Measurements from ENCODE around the gene LPGAT1. TPM values are rescaled to one million over a fixed set of nuclear protein-coding genes. Genes with fewer than 3 reads are reported as not detected.

Gene LPGAT1
- polyA plus RNA-seq, 2 of the 4 experiments (the other 2 are of a cell fraction), result 32.3 to 48.0 TPM

GRCh38 chr1:211756471-211757020, 74.0 kb downstream of the LPGAT1 start:
- 90% methylated on average over 7 of the region's 7 CpGs for WGBS (ENCODE audit: missing lambda C conversion rate)
- H3K4me1 ChIP-seq, result peaks cover 18% of the 10 kb centered on the region
- TF ChIP-seq, protein P1, sequence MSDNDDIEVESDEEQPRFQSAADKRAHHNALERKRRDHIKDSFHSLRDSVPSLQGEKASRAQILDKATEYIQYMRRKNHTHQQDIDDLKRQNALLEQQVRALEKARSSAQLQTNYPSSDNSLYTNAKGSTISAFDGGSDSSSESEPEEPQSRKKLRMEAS (IDR thresholded peaks at IDR 0.05), result no peak
- peak; percentile 59 for TF ChIP-seq MAFK (IDR thresholded peaks at IDR 0.05; ENCODE audit: partially characterized antibody)
- H3K27ac ChIP-seq, result no peak overlapping the region
- ChIA-PET CTCF (interaction anchor here (0.8 to 3.4 kb wide), 2 partner anchors 23 to 58 kb away, joined by 4 to 13 read pairs; no protein-coding TSS in a partner anchor), POLR2A (no interaction called here)
- H3K9me3 ChIP-seq, result peaks cover 6% of the 10 kb centered on the region; the same call in 1 of the 3 replicates
- ATAC-seq, result no peak
- no peak for FAIRE-seq
- DNase-seq (ENCODE audit: low read depth in 1 of 2, low spot score in 1 of 2), result no peak
- no peak overlapping the region for H3K4me2 ChIP-seq
- no peak overlapping the region for H3K4me3 ChIP-seq

DNA sequence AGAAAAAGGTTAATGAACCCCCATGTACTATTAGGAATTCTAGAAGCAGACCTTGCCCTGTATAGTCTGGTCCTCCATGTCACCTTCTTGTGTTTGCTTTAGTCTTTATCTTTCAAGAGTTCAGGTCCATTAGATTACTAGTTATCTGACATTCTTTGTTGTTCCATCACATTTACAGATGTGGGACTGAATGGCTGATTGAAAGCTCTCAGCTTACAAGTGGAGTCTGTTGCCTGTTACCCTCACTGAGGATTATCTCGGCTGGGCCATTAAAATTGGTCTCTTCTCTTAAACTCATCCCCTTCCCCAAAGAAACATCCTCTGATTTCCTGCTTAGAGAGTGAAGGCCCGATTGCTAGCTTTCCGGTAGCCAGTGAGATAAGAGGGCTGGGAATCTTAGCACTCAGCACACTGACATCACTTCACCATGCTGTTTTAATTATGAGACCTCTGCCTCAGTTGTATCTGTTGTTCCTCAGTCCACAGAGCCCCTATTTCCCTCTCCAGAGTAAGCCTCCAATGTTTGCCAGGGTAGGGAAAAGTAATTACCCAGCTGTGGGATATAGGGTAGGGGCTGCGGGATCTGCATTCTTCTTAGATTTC, 76.8 kb downstream of the LPGAT1 start:
- 90% methylated on average over 4 of the region's 4 CpGs for WGBS (ENCODE audit: missing lambda C conversion rate)
- ATAC-seq (no peak), DNase-seq (ENCODE audit: low read depth in 1 of 2, low spot score in 1 of 2) (no peak), FAIRE-seq (no peak)
- ChIA-PET POLR2A (no interaction called here), CTCF (interaction anchor here (3.4 kb wide), 1 partner anchor 55 kb away, joined by 13 read pairs; no protein-coding TSS in a partner anchor)
- no peak overlapping the region for H3K27ac ChIP-seq
- H3K4me2 ChIP-seq, result peak overlapping the region; percentile 5; the same call in 1 of the 3 replicates
- peaks cover 18% of the 10 kb centered on the region for H3K4me1 ChIP-seq
- no peak overlapping the region for H3K4me3 ChIP-seq
- H3K9me3 ChIP-seq, result peaks cover 6% of the 10 kb centered on the region; the same call in 1 of the 3 replicates
- TF ChIP-seq FOSL2 (IDR thresholded peaks at IDR 0.05) (no peak), FOSL2 (CRISPR knock-in tag; IDR thresholded peaks at IDR 0.05) (no peak)

- ChIA-PET POLR2A (no interaction called here), CTCF (interaction anchor here (1.4 to 1.5 kb wide), 2 partner anchors 16 to 72 kb away, joined by 3 to 6 read pairs; no protein-coding TSS in a partner anchor)
- 23% methylated on average over 2 of the region's 2 CpGs for WGBS (ENCODE audit: missing lambda C conversion rate)
- Histone ChIP-seq H3K9me3 (no peaks in the 10 kb centered on the region), H3K4me2 (peak overlapping the region; percentile 5; the same call in 1 of the 3 replicates), H3K4me3 (no peak overlapping the region), H3K4me1 (peaks cover 18% of the 10 kb centered on the region), H3K27ac (no peak overlapping the region)
- DNase-seq (ENCODE audit: low read depth in 1 of 2, low spot score in 1 of 2), result no peak
- ATAC-seq, result no peak
- TF ChIP-seq RCOR1 (IDR thresholded peaks at IDR 0.05; ENCODE audit: low read depth, low read length) (no peak), MAFK (IDR thresholded peaks at IDR 0.05; ENCODE audit: partially characterized antibody) (no peak), HOXA7 (CRISPR knock-in tag; IDR thresholded peaks at IDR 0.05) (no peak), HES2 (IDR thresholded peaks at IDR 0.05) (no peak), PBX3 (IDR thresholded peaks at IDR 0.05) (no peak), TP53 (CRISPR knock-in tag; IDR thresholded peaks at IDR 0.05) (no peak), CBX2 (IDR thresholded peaks at IDR 0.05; ENCODE audit: borderline replicate concordance, low read depth) (no peak), BHLHE40 (IDR thresholded peaks at IDR 0.05; ENCODE audit: low read depth, low read length) (no peak), CEBPB (IDR thresholded peaks at IDR 0.05) (no peak), RARB (CRISPR knock-in tag; IDR thresholded peaks at IDR 0.05) (no peak)
- TF ChIP-seq, protein P2, sequence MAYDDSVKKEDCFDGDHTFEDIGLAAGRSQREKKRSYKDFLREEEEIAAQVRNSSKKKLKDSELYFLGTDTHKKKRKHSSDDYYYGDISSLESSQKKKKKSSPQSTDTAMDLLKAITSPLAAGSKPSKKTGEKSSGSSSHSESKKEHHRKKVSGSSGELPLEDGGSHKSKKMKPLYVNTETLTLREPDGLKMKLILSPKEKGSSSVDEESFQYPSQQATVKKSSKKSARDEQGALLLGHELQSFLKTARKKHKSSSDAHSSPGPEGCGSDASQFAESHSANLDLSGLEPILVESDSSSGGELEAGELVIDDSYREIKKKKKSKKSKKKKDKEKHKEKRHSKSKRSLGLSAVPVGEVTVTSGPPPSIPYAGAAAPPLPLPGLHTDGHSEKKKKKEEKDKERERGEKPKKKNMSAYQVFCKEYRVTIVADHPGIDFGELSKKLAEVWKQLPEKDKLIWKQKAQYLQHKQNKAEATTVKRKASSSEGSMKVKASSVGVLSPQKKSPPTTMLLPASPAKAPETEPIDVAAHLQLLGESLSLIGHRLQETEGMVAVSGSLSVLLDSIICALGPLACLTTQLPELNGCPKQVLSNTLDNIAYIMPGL (CRISPR knock-in tag; IDR thresholded peaks at IDR 0.05; ENCODE audit: borderline replicate concordance), result no peak
- TF ChIP-seq, protein P3, sequence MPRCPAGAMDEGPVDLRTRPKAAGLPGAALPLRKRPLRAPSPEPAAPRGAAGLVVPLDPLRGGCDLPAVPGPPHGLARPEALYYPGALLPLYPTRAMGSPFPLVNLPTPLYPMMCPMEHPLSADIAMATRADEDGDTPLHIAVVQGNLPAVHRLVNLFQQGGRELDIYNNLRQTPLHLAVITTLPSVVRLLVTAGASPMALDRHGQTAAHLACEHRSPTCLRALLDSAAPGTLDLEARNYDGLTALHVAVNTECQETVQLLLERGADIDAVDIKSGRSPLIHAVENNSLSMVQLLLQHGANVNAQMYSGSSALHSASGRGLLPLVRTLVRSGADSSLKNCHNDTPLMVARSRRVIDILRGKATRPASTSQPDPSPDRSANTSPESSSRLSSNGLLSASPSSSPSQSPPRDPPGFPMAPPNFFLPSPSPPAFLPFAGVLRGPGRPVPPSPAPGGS (IDR thresholded peaks at IDR 0.05), result no peak
- FAIRE-seq, result no peak
These were observed 77.5 kb downstream of the LPGAT1 start for GRCh38 chr1:211752951-211753486.
